Breast epithelium (tissue), 4 donors: Measurements from ENCODE around the gene CSF2RB. TPM values are rescaled to one million over a fixed set of nuclear protein-coding genes. Genes with fewer than 3 reads are reported as not detected.
A peak's percentile ranks its signal among the peaks of the same experiment; 100 is the strongest.

Experiments used
- DNase-seq, 2 donors: peaks; one replicate each; pipeline ENCODE4 v3.0.0-alpha.2; 2019; ENCODE audit warnings: low spot score in 2 of 2
- H3K27ac ChIP-seq, 2 donors: fragments of 200-600 bp; sonication (generic) in 1 of 2; one replicate each; pipeline ENCODE4 v1.5.1; 2016 to 2019; ENCODE audit warnings: mild to moderate bottlenecking in 1 of 2
- H3K27me3 ChIP-seq, 2 donors: fragments of 200-600 bp; sonication (generic) in 1 of 2; one replicate each; pipeline versions ENCODE4 v1.5.1 to v1.6.0; 2017 to 2019; ENCODE audit warnings: control low read depth in 1 of 2, mild to moderate bottlenecking in 1 of 2
- H3K36me3 ChIP-seq: fragments of 200-600 bp; one replicate; pipeline ENCODE4 v1.5.1; 2019
- H3K4me1 ChIP-seq, 2 donors: fragments of 200-600 bp; sonication (generic); one replicate each; pipeline ENCODE4 v1.5.1; 2016 to 2019; ENCODE audit warnings: control low read depth in 1 of 2
- H3K4me3 ChIP-seq, 3 donors: fragments of 200-600 bp; sonication (generic); 1 replicate in 2 of 3; 2 replicates in 1 of 3; pipeline ENCODE4 v1.5.1; 2016 to 2019; ENCODE audit warnings: mild to moderate bottlenecking in 3 of 3, moderate library complexity in 2 of 3
- H3K9me3 ChIP-seq, 2 donors: fragments of 200-600 bp; sonication (generic) in 1 of 2; one replicate each; pipeline ENCODE4 v1.5.1; 2016 to 2019; ENCODE audit warnings: control low read depth in 1 of 2
- POLR2A ChIP-seq: fragments of 450-650 bp; IDR thresholded peaks from one replicate; pipeline ENCODE4 v1.6.1; 2016; ENCODE audit warnings: antibody characterized with exemption, mild to moderate bottlenecking, moderate library complexity
- POLR2AphosphoS5 ChIP-seq, 3 donors: sonication (generic); formaldehyde crosslinking; IDR thresholded peaks; one replicate each; pipeline ENCODE4 v1.6.1; 2017; ENCODE audit warnings: antibody characterized with exemption in 3 of 3
- intact Hi-C: fragments of 100-400 bp; cut with DNase I; formaldehyde crosslinking; loops from one replicate; pipeline ENCODE4 v1.15.1; 2023; ENCODE audit warnings: low total_unique reads
- total RNA-seq, 3 donors: library from RNA; depleted of rRNA; stranded (reverse); fragments of >200 nt; gene quantifications; one replicate each; pipeline ENCODE4 v1.1.0, GENCODE V29; 2016
- TF ChIP-seq, protein P1 (sequence below), 3 donors: fragments of 450-650 bp; IDR thresholded peaks; one replicate each; pipeline ENCODE4 v1.5.1; 2016 to 2017; ENCODE audit warnings: antibody characterized with exemption in 3 of 3, mild to moderate bottlenecking in 3 of 3, moderate library complexity in 3 of 3

The CSF2RB gene
- total RNA-seq, 3 donors from 2014 or later, result 3.3 to 8.6 (median 3.8) TPM

- peaks cover 12 to 14% of the 10 kb centered on the region in 2 donors for H3K9me3 ChIP-seq
- TF ChIP-seq POLR2A (no peak), POLR2AphosphoS5 (IDR thresholded peaks at IDR 0.05) (no peak)
- TF ChIP-seq, protein P1, sequence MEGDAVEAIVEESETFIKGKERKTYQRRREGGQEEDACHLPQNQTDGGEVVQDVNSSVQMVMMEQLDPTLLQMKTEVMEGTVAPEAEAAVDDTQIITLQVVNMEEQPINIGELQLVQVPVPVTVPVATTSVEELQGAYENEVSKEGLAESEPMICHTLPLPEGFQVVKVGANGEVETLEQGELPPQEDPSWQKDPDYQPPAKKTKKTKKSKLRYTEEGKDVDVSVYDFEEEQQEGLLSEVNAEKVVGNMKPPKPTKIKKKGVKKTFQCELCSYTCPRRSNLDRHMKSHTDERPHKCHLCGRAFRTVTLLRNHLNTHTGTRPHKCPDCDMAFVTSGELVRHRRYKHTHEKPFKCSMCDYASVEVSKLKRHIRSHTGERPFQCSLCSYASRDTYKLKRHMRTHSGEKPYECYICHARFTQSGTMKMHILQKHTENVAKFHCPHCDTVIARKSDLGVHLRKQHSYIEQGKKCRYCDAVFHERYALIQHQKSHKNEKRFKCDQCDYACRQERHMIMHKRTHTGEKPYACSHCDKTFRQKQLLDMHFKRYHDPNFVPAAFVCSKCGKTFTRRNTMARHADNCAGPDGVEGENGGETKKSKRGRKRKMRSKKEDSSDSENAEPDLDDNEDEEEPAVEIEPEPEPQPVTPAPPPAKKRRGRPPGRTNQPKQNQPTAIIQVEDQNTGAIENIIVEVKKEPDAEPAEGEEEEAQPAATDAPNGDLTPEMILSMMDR (IDR thresholded peaks at IDR 0.05), result no peak
- intact Hi-C loops, result loop anchor here (10.0 kb wide), 1 partner anchor 187 kb away; no protein-coding TSS in a partner anchor
- DNase-seq, result no peak
- no peaks in the 10 kb centered on the region for H3K4me1 ChIP-seq
- H3K27ac ChIP-seq, result peak overlapping the region in 1 of 2 donors; percentile 32
- no peaks in the 10 kb centered on the region for H3K27me3 ChIP-seq
- H3K4me3 ChIP-seq, result no peak overlapping the region
- no peaks in the 10 kb centered on the region for H3K36me3 ChIP-seq
Observed at GRCh38 chr22:36981247-36981775, 67.9 kb downstream of the CSF2RB start.

- H3K9me3 ChIP-seq, result peaks cover 14 to 15% of the 10 kb centered on the region in 2 donors
- H3K4me1 ChIP-seq, result no peaks in the 10 kb centered on the region
- intact Hi-C loops, result loop anchor here (10.0 kb wide), 1 partner anchor 187 kb away; no protein-coding TSS in a partner anchor
- no peaks in the 10 kb centered on the region for H3K36me3 ChIP-seq
- no peak overlapping the region for H3K4me3 ChIP-seq
- H3K27ac ChIP-seq, result no peak overlapping the region
- TF ChIP-seq POLR2A (no peak), POLR2AphosphoS5 (IDR thresholded peaks at IDR 0.05) (no peak)
- TF ChIP-seq, protein P1 (IDR thresholded peaks at IDR 0.05), result no peak
- DNase-seq, result no peak
- H3K27me3 ChIP-seq, result no peaks in the 10 kb centered on the region
Observed at GRCh38 chr22:36982136-36982535, 68.7 kb downstream of the CSF2RB start.

DNA sequence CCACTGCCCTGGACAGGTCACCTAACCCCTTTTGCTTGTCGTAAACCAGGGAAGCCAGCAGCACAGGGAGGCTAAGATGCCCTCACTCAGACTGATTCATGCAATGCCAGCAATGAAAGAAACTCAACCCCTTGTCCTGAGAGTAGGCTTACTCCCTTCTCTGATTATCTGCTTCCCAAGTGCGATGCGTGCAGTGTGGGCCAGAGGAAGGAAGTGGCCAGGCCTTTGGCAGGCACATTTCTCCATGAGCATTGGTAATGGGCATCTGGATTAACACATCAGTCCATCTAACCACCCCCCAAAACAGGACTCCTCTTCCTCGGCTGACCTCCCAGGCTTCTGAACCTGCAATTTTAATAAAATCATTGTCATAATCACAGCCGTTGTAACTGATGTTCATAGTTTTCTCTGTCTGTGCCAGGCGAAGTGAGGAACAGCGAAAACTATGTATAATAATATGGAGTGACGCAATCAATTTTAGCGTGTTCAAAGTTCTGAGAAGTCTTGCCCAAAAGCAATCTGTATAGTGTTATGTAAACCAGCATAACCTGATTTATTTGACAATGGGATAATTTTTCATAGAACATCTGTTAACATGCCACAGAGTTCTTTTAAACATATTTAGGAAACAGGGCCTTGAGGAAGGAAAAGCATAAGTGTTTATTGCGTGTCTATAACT, 71.9 kb downstream of the CSF2RB start:
- intact Hi-C loops, result loop anchor here (10.0 kb wide), 1 partner anchor 191 kb away; no protein-coding TSS in a partner anchor
- no peak for DNase-seq
- Histone ChIP-seq H3K4me1 (no peaks in the 10 kb centered on the region), H3K27me3 (peaks cover 0 to 9% of the 10 kb centered on the region in 2 donors), H3K4me3 (no peak overlapping the region), H3K9me3 (peaks cover 14 to 15% of the 10 kb centered on the region in 2 donors), H3K36me3 (no peaks in the 10 kb centered on the region), H3K27ac (no peak overlapping the region)
- TF ChIP-seq, protein P1 (IDR thresholded peaks at IDR 0.05), result no peak
- TF ChIP-seq POLR2A, result no peak
- TF ChIP-seq POLR2AphosphoS5 (IDR thresholded peaks at IDR 0.05), result no peak

GRCh38 chr22:36986242-36986821, 72.9 kb downstream of the CSF2RB start:
- H3K27me3 ChIP-seq, result peaks cover 0 to 19% of the 10 kb centered on the region in 2 donors
- no peaks in the 10 kb centered on the region for H3K4me1 ChIP-seq
- H3K9me3 ChIP-seq, result peaks cover 14 to 15% of the 10 kb centered on the region in 2 donors
- intact Hi-C loops, result loop anchor here (10.0 kb wide), 1 partner anchor 192 kb away; no protein-coding TSS in a partner anchor
- H3K27ac ChIP-seq, result no peak overlapping the region
- no peak for TF ChIP-seq POLR2AphosphoS5 (IDR thresholded peaks at IDR 0.05)
- no peak for TF ChIP-seq POLR2A
- TF ChIP-seq, protein P1 (IDR thresholded peaks at IDR 0.05), result peak in 1 of 3 donors; percentile 17
- no peaks in the 10 kb centered on the region for H3K36me3 ChIP-seq
- no peak overlapping the region for H3K4me3 ChIP-seq
- DNase-seq, result no peak
